PC-9 (cell line): Measurements from ENCODE around the gene OGFOD2. TPM values are rescaled to one million over a fixed set of nuclear protein-coding genes. Genes with fewer than 3 reads are reported as not detected.

Source experiments
- BruUV-seq: library from RNA; stranded (reverse); fragments of 400-500 nt; replicated peaks from 2 replicates; lab custom pipeline; 2021; lab: Mats Ljungman, UMichigan
- CTCF ChIA-PET: fragments of 300-600 bp; sonication (Branson Sonifier 250); formaldehyde crosslinking; loops from one replicate; lab custom pipeline; 2022; ENCODE audit warnings: antibody characterized with exemption; lab: Charles Lee
- POLR2A ChIA-PET: fragments of 300-600 bp; sonication (Branson Sonifier 250); formaldehyde crosslinking; loops from one replicate; lab custom pipeline; 2022; ENCODE audit warnings: antibody characterized with exemption; ENCODE audit not compliant: unreplicated experiment; lab: Charles Lee
- DNase-seq, 2 experiments: peaks; one replicate each; pipeline versions ENCODE4 v3.0.0 to v3.0.0-alpha.2; 2015 to 2022; ENCODE audit warnings: mixed read lengths in 1 of 2
- H2AFZ ChIP-seq: fragments of 200-600 bp; sonication (generic); 2 replicates; pipeline ENCODE4 v1.8.1; 2017; ENCODE audit warnings: antibody characterized with exemption
- H3F3A ChIP-seq: fragments of 200-600 bp; sonication (generic); 2 replicates; pipeline ENCODE4 v1.8.1; 2017; ENCODE audit warnings: antibody characterized with exemption, mild to moderate bottlenecking, low read depth; ENCODE audit not compliant: insufficient read depth
- H3K27ac ChIP-seq: fragments of 200-600 bp; sonication (generic); 2 replicates; pipeline ENCODE4 v1.6.1; 2016; ENCODE audit warnings: mixed run types
- H3K27me3 ChIP-seq: fragments of 200-600 bp; sonication (generic); 2 replicates; pipeline ENCODE4 v1.6.1; 2016; ENCODE audit warnings: low read depth, mixed run types; ENCODE audit not compliant: insufficient read depth
- H3K36me3 ChIP-seq: fragments of 200-600 bp; sonication (generic); 2 replicates; pipeline ENCODE4 v1.6.1; 2016; ENCODE audit warnings: low read depth, mixed run types
- H3K4me1 ChIP-seq: fragments of 200-600 bp; sonication (generic); replicated peaks from 2 replicates; pipeline ENCODE4 v1.6.1; 2016; ENCODE audit warnings: mixed run types; ENCODE audit not compliant: insufficient read depth
- H3K4me2 ChIP-seq: fragments of 200-600 bp; sonication (generic); 2 replicates; pipeline ENCODE4 v1.6.1; 2017; ENCODE audit warnings: mixed run types
- H3K4me3 ChIP-seq: fragments of 200-600 bp; sonication (generic); 2 replicates; pipeline ENCODE4 v1.6.1; 2016; ENCODE audit warnings: mixed run types
- H3K79me2 ChIP-seq: fragments of 200-600 bp; sonication (generic); 2 replicates; pipeline ENCODE4 v1.6.1; 2017; ENCODE audit warnings: low read depth, mixed run types
- H3K9me2 ChIP-seq: fragments of 200-600 bp; sonication (generic); 2 replicates; pipeline ENCODE4 v1.8.1; 2017; ENCODE audit warnings: mild to moderate bottlenecking; ENCODE audit not compliant: insufficient read depth
- H3K9me3 ChIP-seq: fragments of 200-600 bp; sonication (generic); 2 replicates; pipeline ENCODE4 v1.8.1; 2016; ENCODE audit warnings: low read depth; ENCODE audit not compliant: insufficient read depth
- H4K20me1 ChIP-seq: fragments of 200-600 bp; sonication (generic); 2 replicates; pipeline ENCODE4 v1.8.1; 2017; ENCODE audit not compliant: insufficient read depth
- CTCF ChIP-seq: fragments of 200-600 bp; sonication (generic); conservative IDR thresholded peaks from 2 replicates; pipeline ENCODE4 v1.6.1; 2017; ENCODE audit warnings: mixed run types, antibody characterized with exemption, mild to moderate bottlenecking, moderate library complexity
- EZH2 ChIP-seq: fragments of 200-600 bp; sonication (generic); IDR thresholded peaks from 2 replicates; pipeline ENCODE4 v1.8.0; 2017; ENCODE audit warnings: antibody characterized with exemption, low read depth
- intact Hi-C: fragments of 100-400 bp; cut with micrococcal nuclease; formaldehyde crosslinking; loops from one replicate; pipeline ENCODE4 v1.10.0; 2022; ENCODE audit not compliant: unreplicated experiment
- total RNA-seq: library from RNA; stranded (reverse); gene quantifications from 2 replicates; pipeline ENCODE4 v1.2.3, GENCODE V29; 2021

OGFOD2 gene
- total RNA-seq, 1 experiment from 2014 or later, result 33.5 TPM

GRCh38 chr12:122979001-122979907 is 4.2 kb downstream of the OGFOD2 start:
- no peak for DNase-seq
- ChIA-PET CTCF (no interaction called here), POLR2A (interaction anchor here (0.6 to 0.7 kb wide), 2 partner anchors 175 to 253 kb away, joined by 3 to 4 read pairs; no protein-coding TSS in a partner anchor)
- Histone ChIP-seq H3K9me3 (no peaks in the 10 kb centered on the region), H3K4me3 (peak overlapping the region; percentile 69; the same call in 1 of the 2 replicates), H3K27ac (no peak overlapping the region), H4K20me1 (no peaks in the 10 kb centered on the region), H2AFZ (no peak overlapping the region), H3K4me2 (peak overlapping the region; percentile 77), H3F3A (peaks cover 7% of the 10 kb centered on the region; the same call in 1 of the 2 replicates), H3K4me1 (peaks cover 16% of the 10 kb centered on the region; the same call in 1 of the 2 replicates), H3K36me3 (no peaks in the 10 kb centered on the region), H3K79me2 (peaks cover 36% of the 10 kb centered on the region), H3K27me3 (no peaks in the 10 kb centered on the region), H3K9me2 (no peaks in the 10 kb centered on the region)
- intact Hi-C loops, result loop anchor here (10.0 kb wide), 1 partner anchor 626 kb away; the partner anchor contains the start of gene DDX55
- BruUV-seq, result no TSS peak
- TF ChIP-seq EZH2 (no peak), CTCF (no peak)

- peak overlapping the region; percentile 86; the same call in 1 of the 2 replicates for H2AFZ ChIP-seq
- no peak overlapping the region for H3K27ac ChIP-seq
- H3K9me3 ChIP-seq, result no peaks in the 10 kb centered on the region
- no peak for DNase-seq
- H3K27me3 ChIP-seq, result no peaks in the 10 kb centered on the region
- peaks cover 6% of the 10 kb centered on the region; the same call in 1 of the 2 replicates for H3F3A ChIP-seq
- ChIA-PET CTCF (interaction anchor here (0.6 kb wide), 1 partner anchor 202 kb away, joined by 4 read pairs; no protein-coding TSS in a partner anchor), POLR2A (interaction anchor here (0.6 to 0.7 kb wide), 2 partner anchors 174 to 253 kb away, joined by 3 to 4 read pairs; no protein-coding TSS in a partner anchor)
- BruUV-seq, result no TSS peak
- TF ChIP-seq CTCF (no peak), EZH2 (no peak)
- intact Hi-C loops, result loop anchor here (10.0 kb wide), 2 partner anchors 185 to 625 kb away; partner anchors contain the start of gene DDX55
- peak overlapping the region; percentile 77 for H3K4me2 ChIP-seq
- no peaks in the 10 kb centered on the region for H3K9me2 ChIP-seq
- H3K79me2 ChIP-seq, result peaks cover 36% of the 10 kb centered on the region
- H3K4me1 ChIP-seq, result peaks cover 16% of the 10 kb centered on the region; the same call in 1 of the 2 replicates
- H3K4me3 ChIP-seq, result peak overlapping the region; percentile 69
- H4K20me1 ChIP-seq, result no peaks in the 10 kb centered on the region
- H3K36me3 ChIP-seq, result no peaks in the 10 kb centered on the region
Measured at GRCh38 chr12:122979908-122980182, 4.8 kb downstream of the OGFOD2 start.

GRCh38 chr12:122980183-122981035 is 5.4 kb downstream of the OGFOD2 start, which contains the start of gene ARL6IP4:
TSS of gene ARL6IP4 (plus strand) at chr12:122980681. CDS start at chr12:122981140, 459 bp downstream.
- no peak for TF ChIP-seq EZH2
- TF ChIP-seq CTCF, result no peak
- H3K4me3 ChIP-seq, result peak within 1 kb of the TSS; percentile 69
- peaks cover 6% of the 10 kb centered on the region; the same call in 1 of the 2 replicates for H3F3A ChIP-seq
- no peak within 1 kb of the TSS for H3K27ac ChIP-seq
- H3K4me2 ChIP-seq, result peak within 1 kb of the TSS; percentile 77
- intact Hi-C loops, result loop anchor here (10.0 kb wide), 1 partner anchor 184 kb away; no protein-coding TSS in a partner anchor
- H3K9me2 ChIP-seq, result no peaks in the 10 kb centered on the region
- peaks cover 33% of the 10 kb centered on the region for H3K79me2 ChIP-seq
- DNase-seq, result peak in 1 of 2 experiments; percentile 61
- H3K36me3 ChIP-seq, result no peaks in the 10 kb centered on the region
- peak within 1 kb of the TSS; percentile 86 for H2AFZ ChIP-seq
- CTCF ChIA-PET, result interaction anchor here (0.6 kb wide), 1 partner anchor 201 kb away, joined by 4 read pairs; no protein-coding TSS in a partner anchor
- H3K27me3 ChIP-seq, result no peaks in the 10 kb centered on the region
- H4K20me1 ChIP-seq, result no peaks in the 10 kb centered on the region
- no peaks in the 10 kb centered on the region for H3K9me3 ChIP-seq
- BruUV-seq, result no TSS peak
- H3K4me1 ChIP-seq, result peaks cover 16% of the 10 kb centered on the region; the same call in 1 of the 2 replicates
- POLR2A ChIA-PET, result interaction anchor here (0.6 kb wide), 1 partner anchor 252 kb away, joined by 3 read pairs; no protein-coding TSS in a partner anchor
